Measurements from ENCODE around the gene RALB. TPM values are rescaled to one million over a fixed set of nuclear protein-coding genes. Genes with fewer than 3 reads are reported as not detected.

RALB gene
- total RNA-seq, 2 donors from 2014 or later: 37.1 to 45.8 TPM

DNA sequence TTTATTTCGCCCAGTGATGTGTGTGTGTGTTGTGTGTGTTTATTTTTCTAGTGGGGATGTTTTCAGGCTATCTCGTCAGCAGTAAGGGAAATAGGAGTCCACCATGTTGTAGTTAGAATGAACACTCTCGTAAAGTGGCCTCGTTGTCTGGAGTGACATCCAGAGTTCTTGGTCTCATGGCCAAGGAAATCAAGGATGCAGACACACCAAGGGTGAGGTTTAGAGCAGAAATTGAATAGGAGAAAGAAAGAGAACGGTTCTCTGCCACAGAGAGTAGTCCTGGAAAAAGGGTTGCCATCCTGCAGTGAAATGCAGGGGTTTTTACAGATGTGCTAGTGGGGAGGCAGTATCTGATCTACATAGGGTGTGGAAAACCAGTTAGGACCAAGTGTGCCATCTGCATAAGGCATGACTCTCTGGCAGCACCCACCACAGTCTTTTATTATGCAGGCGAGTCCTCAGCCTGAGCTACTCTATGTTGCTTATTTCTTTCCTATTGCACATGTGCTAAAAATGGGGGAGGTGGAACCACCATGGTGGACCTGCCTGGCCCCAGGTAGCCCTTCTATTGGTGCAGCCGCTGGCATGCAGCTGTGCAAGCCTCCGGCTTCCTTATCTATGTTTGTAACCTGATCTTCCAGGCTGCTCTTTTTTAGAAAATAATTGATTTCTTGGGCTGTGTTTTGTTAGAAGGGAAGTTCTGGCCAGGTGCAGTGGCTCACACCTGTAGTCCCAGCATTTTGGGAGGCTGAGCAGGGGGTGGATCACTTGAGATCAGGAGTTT, 23.2 kb downstream of the RALB start:
- Histone ChIP-seq H3K9me3 (ENCODE audit: control insufficient read depth, low read length) (peaks cover 34% of the 10 kb centered on the region), H3K4me3 (ENCODE audit: low read length) (no peak overlapping the region), H3K9ac (ENCODE audit: extremely low read depth, low read length, poor library complexity, severe bottlenecking) (no peak overlapping the region), H3K4me1 (ENCODE audit: control insufficient read depth, insufficient read depth, low read length) (peaks cover 5% of the 10 kb centered on the region), H3K36me3 (ENCODE audit: control insufficient read depth, insufficient read depth, low read length) (peaks cover 16% of the 10 kb centered on the region), H3K27ac (ENCODE audit: low read depth, low read length) (no peak overlapping the region), H3K27me3 (ENCODE audit: control insufficient read depth, insufficient read depth, low read length, poor library complexity, severe bottlenecking) (no peaks in the 10 kb centered on the region)
- Mint-ChIP-seq H3K9me3 (peaks cover 26% of the 10 kb centered on the region), H3K4me1 (peaks cover 9% of the 10 kb centered on the region), H3K4me3 (no peak overlapping the region), H3K36me3 (ENCODE audit: low read depth) (peaks cover 30% of the 10 kb centered on the region), H3K27me3 (ENCODE audit: insufficient read depth) (no peaks in the 10 kb centered on the region), H3K27ac (no peak overlapping the region)
- DNase-seq: no peak
- WGBS, 2 experiments (ENCODE audit: insufficient coverage in 1 of 2, insufficient read length in 1 of 2): 83 to 86% methylated on average over 6 to 8 of the region's 8 CpGs
- TF ChIP-seq, protein P1, sequence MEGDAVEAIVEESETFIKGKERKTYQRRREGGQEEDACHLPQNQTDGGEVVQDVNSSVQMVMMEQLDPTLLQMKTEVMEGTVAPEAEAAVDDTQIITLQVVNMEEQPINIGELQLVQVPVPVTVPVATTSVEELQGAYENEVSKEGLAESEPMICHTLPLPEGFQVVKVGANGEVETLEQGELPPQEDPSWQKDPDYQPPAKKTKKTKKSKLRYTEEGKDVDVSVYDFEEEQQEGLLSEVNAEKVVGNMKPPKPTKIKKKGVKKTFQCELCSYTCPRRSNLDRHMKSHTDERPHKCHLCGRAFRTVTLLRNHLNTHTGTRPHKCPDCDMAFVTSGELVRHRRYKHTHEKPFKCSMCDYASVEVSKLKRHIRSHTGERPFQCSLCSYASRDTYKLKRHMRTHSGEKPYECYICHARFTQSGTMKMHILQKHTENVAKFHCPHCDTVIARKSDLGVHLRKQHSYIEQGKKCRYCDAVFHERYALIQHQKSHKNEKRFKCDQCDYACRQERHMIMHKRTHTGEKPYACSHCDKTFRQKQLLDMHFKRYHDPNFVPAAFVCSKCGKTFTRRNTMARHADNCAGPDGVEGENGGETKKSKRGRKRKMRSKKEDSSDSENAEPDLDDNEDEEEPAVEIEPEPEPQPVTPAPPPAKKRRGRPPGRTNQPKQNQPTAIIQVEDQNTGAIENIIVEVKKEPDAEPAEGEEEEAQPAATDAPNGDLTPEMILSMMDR (conservative IDR thresholded peaks at IDR 0.05): no peak

DNA sequence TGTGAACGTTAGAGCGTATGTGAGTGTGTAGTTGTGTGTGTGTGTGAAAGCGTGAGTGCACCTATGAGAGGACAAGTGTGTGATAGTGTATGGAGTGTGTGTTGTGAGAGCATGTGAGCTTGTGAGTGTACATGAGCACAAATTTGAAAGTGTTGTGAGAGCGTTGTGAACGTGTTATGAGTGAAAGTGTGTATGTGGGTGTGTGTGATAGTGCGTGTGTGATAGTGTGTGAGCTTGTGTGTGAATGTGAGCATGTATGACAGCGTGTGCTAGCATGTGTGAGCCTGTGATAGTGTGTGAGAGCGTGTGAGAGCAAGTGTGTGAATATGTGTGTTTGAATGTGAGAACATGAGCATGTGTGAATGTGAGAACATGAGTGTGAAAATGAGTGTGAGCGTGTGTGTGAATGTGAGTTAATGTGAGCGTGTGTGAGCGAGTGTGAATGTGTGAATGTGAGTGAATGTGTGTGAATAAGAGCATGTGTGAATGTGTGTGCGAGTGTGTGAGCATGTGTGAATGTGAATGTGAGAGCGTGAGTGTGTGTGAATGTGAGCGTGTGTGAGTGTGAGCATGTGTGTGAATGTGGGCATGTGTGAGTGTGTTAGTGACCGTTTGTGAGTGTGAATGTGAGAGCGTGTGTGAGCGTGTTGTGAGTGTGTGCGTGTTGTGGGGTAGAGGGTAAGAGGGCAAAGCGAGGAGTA, 25.0 kb downstream of the RALB start:
- Histone ChIP-seq H3K27ac (ENCODE audit: low read depth, low read length) (no peak overlapping the region), H3K4me3 (ENCODE audit: low read length) (no peak overlapping the region), H3K36me3 (ENCODE audit: control insufficient read depth, insufficient read depth, low read length) (peaks cover 27% of the 10 kb centered on the region), H3K4me1 (ENCODE audit: control insufficient read depth, insufficient read depth, low read length) (peaks cover 5% of the 10 kb centered on the region), H3K27me3 (ENCODE audit: control insufficient read depth, insufficient read depth, low read length, poor library complexity, severe bottlenecking) (no peaks in the 10 kb centered on the region), H3K9ac (ENCODE audit: extremely low read depth, low read length, poor library complexity, severe bottlenecking) (no peak overlapping the region), H3K9me3 (ENCODE audit: control insufficient read depth, low read length) (peaks cover 34% of the 10 kb centered on the region)
- no peak for DNase-seq
- TF ChIP-seq, protein P1 (conservative IDR thresholded peaks at IDR 0.05): no peak
- peaks cover 9% of the 10 kb centered on the region for H3K4me1 Mint-ChIP-seq
- H3K4me3 Mint-ChIP-seq: no peak overlapping the region
- no peaks in the 10 kb centered on the region for H3K27me3 Mint-ChIP-seq (ENCODE audit: insufficient read depth)
- WGBS, 2 experiments (ENCODE audit: insufficient coverage in 1 of 2, insufficient read length in 1 of 2): 86 to 87% methylated on average over 19 of the region's 19 CpGs
- H3K27ac Mint-ChIP-seq: no peak overlapping the region
- peaks cover 38% of the 10 kb centered on the region for H3K36me3 Mint-ChIP-seq (ENCODE audit: low read depth)
- peaks cover 26% of the 10 kb centered on the region for H3K9me3 Mint-ChIP-seq

DNA sequence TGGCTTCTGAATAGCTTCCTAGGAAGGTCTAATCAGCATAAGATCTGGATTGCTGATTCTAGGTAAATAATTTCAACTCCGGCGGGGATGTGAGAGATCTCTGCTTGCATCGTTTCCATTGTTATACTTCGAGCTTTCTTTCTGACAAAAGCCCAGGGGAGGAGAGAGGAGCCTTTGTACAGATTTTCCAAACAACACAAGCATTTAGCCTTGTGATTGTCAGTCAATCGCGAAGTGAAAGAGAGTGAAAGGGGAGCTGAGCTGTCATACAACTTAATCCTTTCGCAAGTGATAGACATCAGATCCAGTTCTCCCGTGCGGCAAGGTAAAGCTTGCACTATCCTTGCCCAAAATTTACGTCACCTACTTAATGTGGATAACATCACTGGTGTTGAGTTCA, 26.2 kb downstream of the RALB start:
- H3K27me3 ChIP-seq (ENCODE audit: control insufficient read depth, insufficient read depth, low read length, poor library complexity, severe bottlenecking): no peaks in the 10 kb centered on the region
- no peak for DNase-seq
- TF ChIP-seq, protein P1 (conservative IDR thresholded peaks at IDR 0.05): no peak
- H3K4me3 Mint-ChIP-seq: no peak overlapping the region
- no peaks in the 10 kb centered on the region for H3K27me3 Mint-ChIP-seq (ENCODE audit: insufficient read depth)
- H3K9me3 ChIP-seq (ENCODE audit: control insufficient read depth, low read length): peaks cover 24% of the 10 kb centered on the region
- peaks cover 39% of the 10 kb centered on the region for H3K36me3 Mint-ChIP-seq (ENCODE audit: low read depth)
- H3K9ac ChIP-seq (ENCODE audit: extremely low read depth, low read length, poor library complexity, severe bottlenecking): no peak overlapping the region
- WGBS, 2 experiments (ENCODE audit: insufficient coverage in 1 of 2, insufficient read length in 1 of 2): 84 to 87% methylated on average over 10 of the region's 10 CpGs
- peaks cover 5% of the 10 kb centered on the region for H3K4me1 ChIP-seq (ENCODE audit: control insufficient read depth, insufficient read depth, low read length)
- H3K4me1 Mint-ChIP-seq: peaks cover 18% of the 10 kb centered on the region
- peaks cover 23% of the 10 kb centered on the region for H3K9me3 Mint-ChIP-seq
- no peak overlapping the region for H3K4me3 ChIP-seq (ENCODE audit: low read length)
- H3K27ac Mint-ChIP-seq: no peak overlapping the region
- H3K36me3 ChIP-seq (ENCODE audit: control insufficient read depth, insufficient read depth, low read length): peaks cover 27% of the 10 kb centered on the region
- H3K27ac ChIP-seq (ENCODE audit: low read depth, low read length): no peak overlapping the region
